Forelimb muscle (tissue), 1 donor: ENCODE measurements around the gene CGB8. TPM values are rescaled to one million over a fixed set of nuclear protein-coding genes. Genes with fewer than 3 reads are reported as not detected.
"Not testable (repeated sequence)": the region's sequence is repeated elsewhere in the genome, so short reads cannot be mapped to it uniquely, and the experiment has no call there.

Experiments
- DNase-seq: peaks from one replicate; pipeline ENCODE4 v3.0.0-alpha.2; 2013; ENCODE audit warnings: low read depth
- polyA plus RNA-seq: library from polyadenylated mRNA; unstranded; fragments of 120-200 nt; gene quantifications from one replicate; pipeline ENCODE4 v1.2.1, GENCODE V29; 2013; ENCODE audit not compliant: insufficient read length

CGB8 gene
- polyA plus RNA-seq, 1 donor, result not detected

DNA sequence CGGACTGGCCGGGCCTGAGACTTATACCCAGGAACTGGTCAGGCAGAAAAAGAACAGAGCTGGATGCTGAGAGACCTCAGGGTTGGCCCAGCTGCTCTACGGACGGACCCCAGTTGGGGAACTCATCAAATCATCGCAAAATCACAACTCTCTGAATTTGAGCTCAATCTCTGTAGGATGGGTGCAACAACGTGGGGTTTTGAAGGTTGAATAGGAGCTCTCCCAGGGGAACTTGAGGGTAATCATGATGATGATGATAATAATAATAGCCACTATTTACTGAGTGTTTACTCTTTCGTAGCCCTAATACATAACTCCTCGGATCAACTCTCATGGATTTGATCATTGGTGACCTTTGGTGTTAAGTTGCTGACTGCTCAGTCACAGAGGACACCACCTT lies 18.6 kb downstream of the CGB8 start:
- not testable (repeated sequence) for DNase-seq

DNA sequence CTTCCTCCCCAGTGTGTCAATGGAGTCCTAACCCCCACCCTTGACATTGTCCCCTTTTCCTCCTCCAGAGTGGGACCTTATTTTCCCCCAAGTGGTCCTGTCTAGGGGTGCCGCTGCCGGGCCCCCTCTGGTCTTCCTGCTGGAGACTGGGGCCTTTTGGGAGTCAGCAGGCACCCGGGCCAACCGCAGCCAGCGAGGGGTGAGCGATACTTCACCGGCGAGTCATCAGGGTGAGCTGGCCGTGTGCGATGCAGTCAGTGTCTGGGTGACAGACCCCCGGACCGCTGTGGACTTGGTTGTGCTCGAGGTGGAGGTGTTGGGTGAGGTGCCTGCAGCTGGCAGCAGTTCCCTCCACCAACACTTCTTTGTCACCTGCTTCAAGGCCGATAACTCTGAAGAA lies 19.2 kb downstream of the CGB8 start:
- not testable (repeated sequence) for DNase-seq

DNA sequence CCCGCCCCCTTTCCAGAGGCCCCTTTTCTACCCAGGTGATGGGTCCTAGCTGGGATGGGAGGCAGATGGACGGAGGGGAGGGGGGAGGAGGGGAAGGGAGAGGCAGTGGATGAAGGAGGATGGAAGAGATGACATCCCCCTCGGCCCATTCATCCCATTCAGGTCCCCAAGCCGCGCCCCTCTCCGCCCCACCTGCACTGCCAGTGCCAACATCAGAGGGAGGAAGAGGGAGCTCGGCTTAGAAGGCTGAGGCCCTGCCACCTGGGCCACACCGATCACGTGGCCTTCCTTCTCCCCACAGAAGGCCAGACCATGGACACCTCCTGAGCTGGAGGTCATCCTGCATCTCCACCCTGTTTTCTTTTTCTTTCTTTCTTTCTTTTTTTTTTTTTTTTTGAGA lies 20.2 kb downstream of the CGB8 start:
- not testable (repeated sequence) for DNase-seq

DNA sequence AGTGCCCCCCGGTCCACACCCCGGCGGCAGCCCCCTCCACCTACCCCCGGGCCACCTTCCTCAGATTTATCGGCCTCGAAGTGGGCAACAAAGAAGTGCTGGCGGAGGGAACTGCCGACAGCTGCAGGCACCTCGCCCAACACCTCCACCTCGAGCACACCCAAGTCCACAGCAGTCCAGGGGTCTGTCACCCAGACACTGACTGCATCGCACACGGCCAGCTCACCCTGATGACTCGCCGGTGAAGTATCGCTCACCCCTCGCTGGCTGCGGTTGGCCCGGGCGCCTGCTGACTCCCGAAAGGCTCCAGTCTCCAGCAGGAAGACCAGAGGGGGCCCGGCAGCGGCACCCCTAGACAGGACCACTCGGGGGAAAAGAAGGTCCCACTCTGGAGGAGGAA lies 23.3 kb downstream of the CGB8 start:
- DNase-seq, result not testable (repeated sequence)

DNA sequence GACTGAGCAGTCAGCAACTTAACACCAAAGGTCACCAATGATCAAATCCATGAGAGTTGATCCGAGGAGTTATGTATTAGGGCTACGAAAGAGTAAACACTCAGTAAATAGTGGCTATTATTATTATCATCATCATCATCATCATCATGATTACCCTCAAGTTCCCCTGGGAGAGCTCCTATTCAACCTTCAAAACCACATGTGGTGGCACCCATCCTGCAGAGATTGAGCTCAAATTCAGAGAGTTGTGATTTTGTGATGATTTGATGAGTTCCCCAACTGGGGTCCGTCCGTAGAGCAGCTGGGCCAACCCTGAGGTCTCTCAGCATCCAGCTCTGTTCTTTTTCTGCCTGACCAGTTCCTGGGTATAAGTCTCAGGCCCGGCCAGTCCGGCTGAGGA lies 23.8 kb downstream of the CGB8 start:
- not testable (repeated sequence) for DNase-seq

DNA sequence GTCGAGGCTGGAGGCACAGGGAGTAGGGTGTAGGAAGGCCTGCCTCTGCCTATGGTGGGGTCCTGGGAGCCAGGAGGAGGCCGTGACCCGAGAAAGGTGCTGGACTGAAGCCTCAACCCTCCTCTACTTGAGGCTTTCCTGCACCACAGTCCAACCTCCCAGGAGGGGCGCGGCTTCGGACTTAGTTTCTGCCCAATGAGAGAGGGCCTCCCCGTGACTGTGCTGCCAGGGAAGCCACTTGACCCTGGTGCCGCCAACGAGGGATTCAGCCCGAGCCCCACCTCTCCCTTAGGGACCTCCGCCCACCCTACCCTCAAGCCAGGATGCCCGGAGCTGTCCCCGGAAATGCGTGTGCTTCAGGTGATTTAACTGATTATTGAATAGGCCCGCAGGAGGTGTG lies 24.7 kb downstream of the CGB8 start, which contains the start of gene CGB3:
TSS of gene CGB3 (minus strand) at position 101 of the 400 bp plus-strand sequence. CDS start 362 bp downstream, outside the sequence.
- DNase-seq, result not testable (repeated sequence)

DNA sequence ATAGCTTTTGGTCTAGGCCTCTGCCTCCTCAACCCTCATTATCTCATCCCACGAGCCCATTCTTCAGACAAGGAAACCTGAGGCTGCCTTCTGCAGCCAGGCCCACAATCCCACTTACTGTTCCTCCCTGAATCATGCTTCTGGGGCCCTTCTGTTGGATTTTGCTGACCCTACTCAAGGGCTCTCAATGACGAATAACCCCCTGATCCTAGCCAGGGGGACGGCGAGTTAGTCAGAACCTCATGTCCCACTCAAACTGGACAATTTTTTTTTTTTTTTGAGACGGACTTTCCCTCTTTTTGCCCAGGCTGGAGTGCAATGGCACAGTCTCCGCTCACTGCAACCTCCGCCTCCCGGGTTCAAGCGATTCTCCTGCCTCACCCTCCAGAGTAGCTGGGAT lies 26.8 kb downstream of the CGB8 start:
- DNase-seq, result no peak

DNA sequence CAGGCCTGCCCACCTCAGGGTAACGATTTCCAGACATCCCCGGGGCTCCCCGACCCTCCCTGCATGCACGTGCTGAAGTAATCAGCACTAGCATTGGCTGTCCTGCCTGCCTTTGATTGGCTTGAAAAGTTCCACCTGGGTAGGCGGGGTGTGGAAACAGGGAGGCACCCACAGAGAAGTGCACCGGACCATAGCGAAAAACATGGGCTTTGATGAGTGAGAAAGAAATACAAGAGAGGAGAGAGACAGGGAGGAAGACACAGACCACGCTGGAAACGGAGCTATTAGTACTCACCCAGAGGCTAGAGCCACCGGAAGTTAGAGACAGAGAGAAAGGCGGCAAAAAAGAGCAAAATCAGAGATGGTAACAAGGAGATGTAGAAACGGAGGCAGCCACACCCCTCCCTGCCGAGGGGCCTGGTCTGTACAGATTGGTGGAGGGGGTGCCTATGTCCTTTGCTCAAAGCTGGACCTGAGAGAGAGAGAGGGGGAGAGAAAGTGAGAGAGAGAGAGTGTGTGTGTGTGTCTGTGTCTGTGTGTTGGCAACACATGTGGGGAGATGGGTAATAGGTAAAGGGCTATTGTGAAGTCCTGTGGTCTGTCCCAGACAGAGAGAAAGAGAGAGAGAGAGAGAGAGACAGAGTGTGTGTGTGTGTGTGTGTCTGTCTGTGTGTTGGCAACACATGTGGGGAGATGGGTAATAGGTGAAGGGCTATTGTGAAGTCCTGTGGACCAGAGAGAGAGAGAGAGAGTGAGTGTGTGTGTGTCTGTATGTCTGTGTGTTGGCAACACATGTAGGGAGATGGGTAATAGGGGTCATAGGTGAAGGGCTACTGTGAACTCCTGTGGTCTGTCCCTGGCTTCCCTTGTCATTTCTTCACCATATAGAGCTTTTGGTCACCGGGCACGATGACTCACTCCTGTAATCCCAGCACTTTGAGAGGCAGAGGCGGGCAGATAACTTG lies 27.7 kb downstream of the CGB8 start:
- DNase-seq, result no peak

DNA sequence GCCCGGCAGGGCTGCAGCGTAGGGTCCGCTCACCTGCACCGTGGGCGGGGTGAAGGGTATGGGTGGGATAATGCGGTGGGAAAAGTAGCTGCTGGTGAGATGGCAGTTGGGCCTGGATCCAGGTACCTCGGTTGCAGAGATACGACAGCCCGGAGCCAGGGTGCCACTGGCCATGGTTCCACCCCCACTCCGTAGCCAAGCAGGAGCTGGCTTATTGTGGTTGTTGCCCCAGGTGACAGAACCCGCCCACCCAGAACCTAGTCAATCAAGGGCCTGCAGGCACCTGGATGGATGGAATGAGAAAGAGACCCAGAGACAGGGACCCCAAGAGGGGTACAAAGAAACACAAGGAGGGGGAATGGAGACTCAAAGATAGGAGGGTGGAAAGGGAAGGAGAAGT lies 28.6 kb downstream of the CGB8 start:
- no peak for DNase-seq

DNA sequence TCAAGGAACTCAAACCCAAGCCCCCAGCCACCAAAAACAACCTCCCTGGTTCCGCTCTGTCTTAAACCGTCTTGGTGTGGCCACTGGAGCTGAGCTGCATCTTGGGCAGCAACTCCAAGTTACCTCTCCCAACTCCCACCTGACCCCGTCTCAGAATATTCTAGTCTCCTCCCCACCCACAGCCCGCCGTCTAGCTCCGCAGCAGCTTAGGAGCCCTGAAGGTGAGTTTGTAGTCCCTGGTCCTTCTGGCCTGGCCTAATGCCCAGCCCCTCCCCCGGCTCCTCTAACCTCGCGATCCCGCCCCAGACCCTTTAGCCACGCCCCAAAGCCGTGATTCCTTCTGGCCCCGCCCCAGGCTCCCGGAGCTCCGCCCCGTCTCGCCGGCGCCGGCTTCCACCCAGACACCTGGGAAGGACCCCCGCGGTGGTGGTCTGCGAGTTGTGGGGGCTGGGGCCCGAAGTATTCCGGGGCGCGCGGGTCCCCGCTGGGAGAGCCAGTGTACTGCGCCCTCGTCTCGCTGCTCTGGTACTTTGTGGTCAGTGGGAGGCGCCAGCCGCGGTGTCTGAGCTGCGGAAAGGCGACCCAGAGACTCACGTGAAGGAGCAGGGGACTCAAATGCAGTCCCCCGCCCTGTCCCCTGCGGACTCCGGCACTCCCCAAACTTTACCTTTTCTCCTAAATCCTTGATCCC lies 29.5 kb downstream of the CGB8 start:
- no peak for DNase-seq

DNA sequence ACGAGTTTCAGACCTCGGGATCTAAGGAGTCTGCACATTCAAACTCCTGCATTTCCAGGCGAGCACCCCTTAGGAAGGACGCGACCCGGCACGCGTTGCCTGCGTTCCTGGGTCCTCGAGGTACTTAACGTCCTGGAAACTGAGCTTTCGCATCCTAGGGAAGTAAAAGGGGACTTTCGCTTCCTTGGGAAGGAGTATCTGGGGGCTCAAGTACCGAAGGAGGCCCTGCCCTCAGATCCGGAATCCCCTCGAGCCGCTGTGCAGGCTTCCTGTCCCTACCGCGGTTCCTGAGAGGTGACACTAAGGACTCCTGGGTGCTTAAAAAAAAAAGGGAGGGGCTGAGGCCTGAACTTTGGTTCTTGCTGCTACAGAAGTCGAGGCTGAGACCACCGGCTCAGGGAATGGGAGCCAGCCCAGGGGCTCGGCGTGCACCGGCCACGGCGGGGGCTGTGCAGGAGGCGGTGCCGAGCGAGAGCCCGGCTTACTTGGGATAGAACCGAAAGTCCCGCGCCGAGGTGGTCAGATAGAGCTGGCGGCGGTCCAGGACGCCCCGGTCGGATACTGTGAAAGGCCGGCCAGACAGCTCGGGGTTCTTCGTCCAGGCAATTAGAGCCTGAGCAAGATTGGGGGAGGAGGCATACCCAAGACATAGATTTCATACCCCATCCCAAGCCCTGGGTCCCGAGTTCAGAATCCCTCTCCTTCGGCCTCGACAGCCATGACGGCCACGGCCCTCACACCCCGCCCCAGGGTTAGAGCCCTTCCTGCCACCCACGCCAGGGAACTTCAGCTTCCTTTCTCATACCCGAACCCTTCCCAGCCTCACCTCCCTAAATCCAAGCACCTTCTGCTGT lies 30.3 kb downstream of the CGB8 start:
- not testable (repeated sequence) for DNase-seq

DNA sequence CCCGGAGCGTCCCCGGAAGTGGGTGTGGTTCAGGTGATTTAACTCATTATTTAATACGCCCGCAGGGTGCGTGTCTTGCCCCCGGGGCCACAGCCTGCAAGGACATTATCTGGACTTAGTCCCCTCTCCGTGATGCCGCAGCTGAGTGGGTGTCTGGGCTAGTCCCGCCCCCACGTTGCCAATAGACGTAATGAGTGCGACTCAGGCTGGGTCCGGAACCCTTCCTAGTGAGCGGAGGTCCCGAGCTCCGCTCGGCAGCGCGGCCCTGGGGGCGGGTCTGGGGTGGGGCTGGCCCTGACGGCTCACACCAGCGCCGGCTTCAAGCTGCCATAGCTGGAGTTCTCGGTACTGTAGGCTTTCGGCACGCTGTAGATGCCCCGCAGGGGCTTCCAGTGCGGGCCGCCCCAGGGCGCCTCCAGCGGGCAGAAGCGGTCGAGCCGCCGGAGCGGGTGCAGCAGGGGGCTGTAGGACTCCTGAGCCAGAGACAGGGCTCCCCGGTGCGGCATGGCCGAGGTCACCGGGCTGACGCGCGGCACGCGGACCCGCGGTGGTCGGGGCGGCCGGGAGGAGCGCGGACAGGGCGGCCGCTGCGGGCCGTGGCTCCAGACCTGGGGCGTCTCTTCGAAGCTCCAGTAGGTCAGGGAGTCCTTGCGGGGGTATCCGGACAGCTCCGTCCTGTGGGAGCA lies 31.1 kb downstream of the CGB8 start:
- no peak for DNase-seq

DNA sequence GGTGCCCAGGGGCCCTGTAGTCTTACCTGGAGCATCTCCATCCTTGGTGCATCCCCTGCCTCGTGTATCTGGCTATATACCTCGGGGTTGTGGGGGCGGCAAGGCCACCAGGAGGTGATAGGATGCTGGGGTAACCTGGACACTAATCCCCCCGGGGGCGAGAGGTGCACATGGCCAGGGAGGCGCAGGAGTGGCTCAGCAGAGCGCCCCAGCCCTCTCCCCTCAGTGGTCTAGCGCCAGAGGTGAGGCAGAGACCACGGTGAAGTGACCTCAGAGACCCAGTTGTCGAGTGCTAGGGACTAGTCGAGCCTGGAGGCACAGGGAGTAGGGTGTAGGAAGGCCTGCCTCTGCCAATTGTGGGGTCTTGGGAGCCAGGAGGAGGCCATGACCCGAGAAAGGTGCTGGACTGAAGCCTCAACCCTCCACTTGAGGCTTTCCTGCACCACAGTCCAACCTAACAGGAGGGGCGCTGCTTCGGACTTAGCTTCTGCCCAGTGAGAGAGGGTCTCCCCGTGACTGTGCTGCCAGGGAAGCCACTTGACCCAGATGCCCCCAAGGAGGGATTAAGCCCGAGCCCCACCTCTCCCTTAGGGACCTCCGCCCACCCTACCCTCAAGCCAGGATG lies 31.8 kb downstream of the CGB8 start, which contains the start of gene LHB:
TSS of gene LHB (minus strand) at position 51 of the 625 bp plus-strand sequence. CDS start at position 41, 10 bp downstream.
- DNase-seq, result no peak

DNA sequence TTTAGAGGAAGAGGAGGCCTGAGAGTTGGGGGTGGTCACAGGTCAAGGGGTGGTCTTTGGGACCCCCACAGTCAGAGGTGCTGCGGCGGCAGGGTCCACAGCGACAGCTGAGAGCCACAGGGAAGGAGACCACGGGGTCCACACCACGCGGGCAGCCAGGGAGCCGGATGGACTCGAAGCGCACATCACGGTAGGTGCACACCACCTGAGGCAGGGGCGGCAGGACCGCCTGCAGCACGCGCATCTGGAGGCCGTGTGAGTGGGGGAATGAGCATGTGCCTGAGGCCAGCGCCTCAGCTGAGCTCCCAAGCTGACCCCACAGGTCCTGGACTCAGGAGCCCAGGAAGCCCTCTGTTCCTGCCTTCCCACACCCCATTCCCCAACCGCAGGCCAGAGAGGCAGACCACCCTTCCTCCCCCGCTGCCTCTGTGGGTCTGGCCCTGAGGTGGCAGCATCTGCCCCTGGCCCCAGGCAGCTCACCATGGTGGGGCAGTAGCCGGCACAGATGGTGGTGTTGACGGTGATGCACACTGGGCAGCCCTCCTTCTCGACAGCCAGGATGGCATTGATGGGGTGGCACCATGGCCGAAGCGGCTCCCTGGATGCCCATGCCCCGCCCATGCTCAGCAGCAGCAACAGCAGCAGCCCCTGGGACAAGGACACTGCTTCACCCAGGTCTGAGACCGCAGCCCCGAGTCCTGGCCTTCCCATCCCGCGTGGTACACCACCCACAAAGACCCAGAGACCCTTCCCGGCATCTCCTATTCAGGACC lies 32.7 kb downstream of the CGB8 start:
- no peak for DNase-seq

DNA sequence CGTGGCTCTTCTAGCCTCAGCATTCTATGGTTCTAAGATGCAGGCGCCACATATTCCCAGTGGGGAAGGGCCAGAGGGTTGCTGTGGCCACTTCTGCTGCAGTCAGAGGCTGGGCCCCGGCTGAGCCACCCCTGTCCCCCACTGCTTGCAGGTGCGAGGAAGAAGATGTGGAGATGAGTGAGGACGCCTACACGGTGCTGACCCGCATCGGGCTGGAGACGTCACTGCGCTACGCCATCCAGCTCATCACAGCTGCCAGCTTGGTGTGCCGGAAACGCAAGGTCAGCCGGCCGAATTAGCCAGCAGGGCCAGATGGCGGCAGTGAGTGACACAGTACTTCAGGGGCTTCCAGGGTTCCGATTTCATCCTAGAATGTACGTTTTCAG lies 34.0 kb downstream of the CGB8 start:
- DNase-seq, result no peak

DNA sequence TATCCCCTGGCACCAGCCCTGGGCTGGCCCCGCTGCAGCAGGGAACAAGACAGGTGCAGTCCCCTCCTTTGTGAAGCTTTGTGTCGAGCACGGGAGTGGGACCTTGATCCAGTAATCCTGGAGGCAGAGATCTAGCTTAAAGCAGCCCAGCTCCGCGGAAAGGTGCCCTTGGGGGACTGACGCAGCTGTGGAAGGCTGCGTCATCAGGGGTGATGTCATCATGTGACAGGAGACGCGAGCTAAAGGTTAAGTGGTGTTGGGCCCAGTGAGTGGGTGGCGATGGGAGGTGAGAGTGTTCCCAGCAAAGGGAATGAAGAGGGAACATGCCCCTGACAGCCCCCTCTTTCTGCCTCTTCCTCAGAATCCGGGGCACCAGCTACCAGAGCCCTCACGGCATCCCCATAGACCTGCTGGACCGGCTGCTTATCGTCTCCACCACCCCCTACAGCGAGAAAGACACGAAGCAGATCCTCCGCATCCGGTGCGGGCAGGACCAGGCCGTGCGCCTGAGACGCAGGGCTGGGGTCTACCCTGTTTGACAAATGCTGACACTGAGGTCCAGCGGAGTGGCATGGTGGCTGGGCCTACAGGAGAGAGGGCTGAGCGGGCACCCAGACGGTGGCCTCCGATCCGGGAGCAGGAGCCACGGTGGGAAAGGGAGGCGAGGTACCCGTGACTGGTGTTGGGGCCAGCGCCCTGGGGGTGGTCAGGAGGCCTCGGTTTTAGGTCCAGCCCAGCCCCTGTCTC lies 34.6 kb downstream of the CGB8 start:
- no peak for DNase-seq

DNA sequence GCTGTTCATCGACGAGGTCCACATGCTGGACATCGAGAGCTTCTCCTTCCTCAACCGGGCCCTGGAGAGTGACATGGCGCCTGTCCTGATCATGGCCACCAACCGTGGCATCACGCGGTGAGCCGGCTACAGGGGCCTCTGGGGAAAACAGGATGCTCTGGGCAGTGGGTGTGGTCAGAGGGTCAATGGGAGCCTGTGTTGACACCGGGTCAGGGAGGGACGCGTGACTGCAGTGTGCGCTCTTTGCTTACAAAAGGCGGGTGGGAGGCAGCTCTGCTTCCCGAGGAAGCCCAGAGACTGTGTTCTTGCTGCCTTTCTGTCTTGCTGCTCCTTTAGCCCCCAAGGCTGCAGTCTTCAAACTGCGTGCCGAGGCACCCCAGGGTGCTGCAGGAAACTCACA lies 37.7 kb downstream of the CGB8 start:
- no peak for DNase-seq

DNA sequence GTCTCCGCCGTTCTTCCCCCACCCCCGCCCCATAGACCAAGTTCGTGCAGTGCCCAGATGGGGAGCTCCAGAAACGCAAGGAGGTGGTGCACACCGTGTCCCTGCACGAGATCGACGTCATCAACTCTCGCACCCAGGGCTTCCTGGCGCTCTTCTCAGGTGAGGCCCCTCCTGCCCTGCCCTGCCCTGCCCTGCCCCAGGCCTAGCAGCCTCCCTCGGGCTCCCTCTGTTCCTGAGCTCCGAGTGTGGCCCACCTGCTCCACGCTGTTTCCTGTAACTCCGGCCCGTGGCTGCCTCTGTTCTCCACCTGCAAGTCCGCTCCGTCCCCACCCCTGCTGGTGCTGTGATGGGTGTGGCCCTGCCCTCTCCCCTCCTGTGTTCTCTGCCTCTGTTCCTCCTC lies 38.5 kb downstream of the CGB8 start:
- no peak for DNase-seq

DNA sequence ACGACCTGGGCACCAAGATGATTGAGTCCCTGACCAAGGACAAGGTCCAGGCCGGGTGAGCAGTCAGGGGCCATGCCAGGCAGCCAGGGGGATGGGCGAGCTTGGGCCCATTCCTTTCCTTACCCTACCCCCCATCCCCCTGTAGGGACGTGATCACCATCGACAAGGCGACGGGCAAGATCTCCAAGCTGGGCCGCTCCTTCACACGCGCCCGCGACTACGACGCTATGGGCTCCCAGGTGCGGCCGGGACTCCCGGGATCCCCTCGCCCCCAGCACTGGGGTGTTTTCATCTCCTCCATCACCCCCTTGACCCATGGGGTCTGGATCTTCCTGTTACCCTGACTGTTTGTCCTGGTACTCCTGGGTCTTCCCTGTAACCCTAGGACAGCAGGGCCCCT lies 39.1 kb downstream of the CGB8 start:
- DNase-seq, result no peak
